IMR-90 (cell line): ENCODE data around the gene ARMC5.

Source experiments
- RCOR1 ChIP-seq: IDR thresholded peaks from 2 replicates; pipeline ENCODE4 v1.6.1; 2012; ENCODE audit warnings: mild to moderate bottlenecking, low read length, improper control_type of control experiment; ENCODE audit not compliant: insufficient replicate concordance
- TF ChIP-seq, protein P1 (sequence below): conservative IDR thresholded peaks from 2 replicates; pipeline ENCODE4 v1.5.1; 2012; ENCODE audit warnings: mild to moderate bottlenecking, low read depth, low read length, improper control_type of control experiment

DNA sequence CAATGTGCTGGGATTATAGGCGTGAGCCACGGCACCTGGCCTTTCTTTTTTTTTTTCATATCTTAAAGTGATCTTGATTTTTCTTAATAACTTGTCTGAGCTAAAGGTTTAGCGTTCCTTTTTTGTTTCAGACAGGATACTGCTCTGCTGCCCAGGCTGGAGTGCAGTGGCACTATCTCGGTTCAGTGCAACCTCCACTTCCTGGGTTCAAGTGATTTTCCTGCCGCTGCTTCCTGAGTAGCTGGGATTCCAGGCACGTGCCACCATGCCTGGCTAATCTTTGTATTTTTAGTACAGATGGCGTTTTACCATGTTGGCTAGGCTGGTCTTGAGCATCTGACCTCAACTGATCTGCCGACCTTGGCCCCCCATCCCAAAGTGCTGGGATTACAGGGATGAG lies 44.9 kb downstream of the ARMC5 start:
- TF ChIP-seq, protein P1, sequence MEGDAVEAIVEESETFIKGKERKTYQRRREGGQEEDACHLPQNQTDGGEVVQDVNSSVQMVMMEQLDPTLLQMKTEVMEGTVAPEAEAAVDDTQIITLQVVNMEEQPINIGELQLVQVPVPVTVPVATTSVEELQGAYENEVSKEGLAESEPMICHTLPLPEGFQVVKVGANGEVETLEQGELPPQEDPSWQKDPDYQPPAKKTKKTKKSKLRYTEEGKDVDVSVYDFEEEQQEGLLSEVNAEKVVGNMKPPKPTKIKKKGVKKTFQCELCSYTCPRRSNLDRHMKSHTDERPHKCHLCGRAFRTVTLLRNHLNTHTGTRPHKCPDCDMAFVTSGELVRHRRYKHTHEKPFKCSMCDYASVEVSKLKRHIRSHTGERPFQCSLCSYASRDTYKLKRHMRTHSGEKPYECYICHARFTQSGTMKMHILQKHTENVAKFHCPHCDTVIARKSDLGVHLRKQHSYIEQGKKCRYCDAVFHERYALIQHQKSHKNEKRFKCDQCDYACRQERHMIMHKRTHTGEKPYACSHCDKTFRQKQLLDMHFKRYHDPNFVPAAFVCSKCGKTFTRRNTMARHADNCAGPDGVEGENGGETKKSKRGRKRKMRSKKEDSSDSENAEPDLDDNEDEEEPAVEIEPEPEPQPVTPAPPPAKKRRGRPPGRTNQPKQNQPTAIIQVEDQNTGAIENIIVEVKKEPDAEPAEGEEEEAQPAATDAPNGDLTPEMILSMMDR, result no peak
- no peak for TF ChIP-seq RCOR1
